NT2/D1 (cell line): ENCODE measurements around the gene PAQR8.

ENCODE experiments used
- SUZ12 ChIP-seq: IDR thresholded peaks from 2 replicates; pipeline ENCODE4 v1.6.1; 2011; ENCODE audit not compliant: insufficient read length, insufficient read depth; ENCODE audit errors: extremely low read depth
- YY1 ChIP-seq: IDR thresholded peaks from 2 replicates; pipeline ENCODE4 v1.6.1; 2011; ENCODE audit not compliant: insufficient read length, insufficient read depth
- ZNF274 ChIP-seq: IDR thresholded peaks from 2 replicates; pipeline ENCODE4 v1.6.1; 2011; ENCODE audit warnings: mild to moderate bottlenecking, low read depth, low read length

DNA sequence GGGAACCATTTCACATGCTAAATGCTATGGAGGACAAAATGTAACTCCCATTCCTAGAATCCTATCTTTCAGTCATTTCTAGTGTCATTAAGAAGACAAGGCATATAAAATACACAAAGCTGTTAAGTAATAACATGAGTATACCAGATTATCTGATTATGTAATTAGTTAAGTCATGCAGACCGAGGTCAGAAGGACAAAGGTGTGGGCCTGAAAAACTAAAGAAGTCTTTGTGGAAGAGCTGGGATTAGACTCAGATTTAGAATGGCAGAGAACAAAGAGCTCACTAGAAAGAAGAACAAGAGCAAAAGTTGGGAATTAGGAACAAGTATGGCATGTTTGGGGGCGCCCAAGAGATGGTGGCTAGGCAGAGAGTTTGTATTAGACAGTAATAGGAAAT lies 95.1 kb downstream of the PAQR8 start:
- no peak for TF ChIP-seq ZNF274
- no peak for TF ChIP-seq SUZ12
- no peak for TF ChIP-seq YY1
